GM23338 (cell line): ENCODE measurements around the gene CERS1.

Experiments used
- CTCF ChIP-seq, 2 experiments: fragments of 200-600 bp in 1 of 2; sonication (generic) in 1 of 2; conservative IDR thresholded peaks; 2 replicates each; pipeline versions ENCODE4 v1.5.1 to v1.6.1; 2016 to 2017; ENCODE audit warnings: antibody characterized with exemption in 2 of 2, low read depth in 2 of 2, mild to moderate bottlenecking in 2 of 2, moderate library complexity in 1 of 2
- EZH2 ChIP-seq: fragments of 200-600 bp; sonication (generic); IDR thresholded peaks from one replicate; pipeline ENCODE4 v1.8.0; 2017; ENCODE audit warnings: antibody characterized with exemption, mild to moderate bottlenecking, low read depth; ENCODE audit not compliant: unreplicated experiment
- EZH2phosphoT487 ChIP-seq: fragments of 200-600 bp; sonication (generic); IDR thresholded peaks from one replicate; pipeline ENCODE4 v1.8.1; 2018; ENCODE audit warnings: antibody characterized with exemption; ENCODE audit not compliant: unreplicated experiment
- POLR2AphosphoS5 ChIP-seq: IDR thresholded peaks from 2 replicates; pipeline ENCODE4 v1.6.1; 2016; ENCODE audit warnings: antibody characterized with exemption, low read depth
- REST ChIP-seq: IDR thresholded peaks from one replicate; pipeline ENCODE4 v1.6.1; 2018; ENCODE audit warnings: antibody characterized with exemption; ENCODE audit not compliant: unreplicated experiment
- STAT1 ChIP-seq: IDR thresholded peaks from one replicate; pipeline ENCODE4 v1.6.1; 2016; ENCODE audit warnings: antibody characterized with exemption; ENCODE audit not compliant: unreplicated experiment
- ZNF331 ChIP-seq: fragments of 250-450 bp; sonication (Bioruptor Pico); IDR thresholded peaks from 2 replicates; pipeline ENCODE4 v1.5.0; 2020; ENCODE audit warnings: low read depth, mild to moderate bottlenecking, moderate library complexity

- TF ChIP-seq CTCF (conservative IDR thresholded peaks at IDR 0.05; ENCODE audit: low read depth in 2 of 2): no peak
- TF ChIP-seq REST: no peak
- no peak for TF ChIP-seq EZH2phosphoT487
- TF ChIP-seq EZH2: no peak
- no peak for TF ChIP-seq POLR2AphosphoS5
- TF ChIP-seq ZNF331 (CRISPR knock-in tag): no peak
- no peak for TF ChIP-seq STAT1
Observed at GRCh38 chr19:18858906-18859646, 36.9 kb downstream of the CERS1 start.
